SK-N-DZ (cell line): ENCODE results near the gene INHBB.

Source experiments
- DNase-seq: peaks from one replicate; pipeline ENCODE4 v3.0.0-alpha.2; 2015; ENCODE audit warnings: low spot score

Gene INHBB

GRCh38 chr2:120341977-120342376 is 4.0 kb upstream of the INHBB start:
- DNase-seq, result no peak

GRCh38 chr2:120342446-120342845 is 3.5 kb upstream of the INHBB start:
- DNase-seq, result no peak

- DNase-seq, result no peak
Measured at GRCh38 chr2:120343100-120343432, 2.9 kb upstream of the INHBB start.

GRCh38 chr2:120343433-120344105 is 2.4 kb upstream of the INHBB start:
- DNase-seq, result peak; percentile 28

GRCh38 chr2:120344214-120344975 is 1.5 kb upstream of the INHBB start:
- no peak for DNase-seq

- no peak for DNase-seq
Measured at GRCh38 chr2:120344976-120345581, 857 bp upstream of the INHBB start.

GRCh38 chr2:120345608-120346007 is 328 bp upstream of the INHBB start:
- DNase-seq, result no peak

GRCh38 chr2:120346667-120347358 is 877 bp downstream of the INHBB start:
- DNase-seq, result no peak

- DNase-seq, result no peak
Measured at GRCh38 chr2:120347396-120348060, 1.6 kb downstream of the INHBB start.

- no peak for DNase-seq
Measured at GRCh38 chr2:120348134-120348736, 2.3 kb downstream of the INHBB start.

GRCh38 chr2:120348737-120349439 is 3.0 kb downstream of the INHBB start:
- DNase-seq, result no peak

- no peak for DNase-seq
Measured at GRCh38 chr2:120349440-120349921, 3.5 kb downstream of the INHBB start.

- no peak for DNase-seq
Measured at GRCh38 chr2:120350080-120350479, 4.1 kb downstream of the INHBB start.

GRCh38 chr2:120350801-120351320 is 4.9 kb downstream of the INHBB start:
- DNase-seq, result no peak

- DNase-seq, result no peak
Measured at GRCh38 chr2:120352696-120353590, 7.0 kb downstream of the INHBB start.

GRCh38 chr2:120353591-120353898 is 7.6 kb downstream of the INHBB start:
- DNase-seq, result no peak

GRCh38 chr2:120353931-120354330 is 8.0 kb downstream of the INHBB start:
- DNase-seq, result no peak

- no peak for DNase-seq
Measured at GRCh38 chr2:120354467-120354866, 8.5 kb downstream of the INHBB start.
